ENCODE data around the gene APOB. TPM values are rescaled to one million over a fixed set of nuclear protein-coding genes. Genes with fewer than 3 reads are reported as not detected.

Gene APOB
- total and polyA plus RNA-seq, 2 of the 13 experiments (the other 11 are each of a cell fraction or from before 2014, with no cell fraction given): 1,569 to 2,515 TPM

- TF ChIP-seq ZNF710 (CRISPR knock-in tag; IDR thresholded peaks at IDR 0.05; ENCODE audit: borderline replicate concordance) (no peak), ZNF772 (CRISPR knock-in tag; IDR thresholded peaks at IDR 0.05) (no peak), TGIF2 (CRISPR knock-in tag; IDR thresholded peaks at IDR 0.05) (0 out of 2 replicates have a peak, but pooled peaks have one; percentile 39), HNRNPUL1 (IDR thresholded peaks at IDR 0.05; ENCODE audit: low read depth, low read length) (no peak), HDAC6 (IDR thresholded peaks at IDR 0.05; ENCODE audit: low read depth, low read length) (peak; percentile 69; the same call in 1 of the 2 replicates), GLI4 (CRISPR knock-in tag; IDR thresholded peaks at IDR 0.05; ENCODE audit: borderline replicate concordance) (no peak), PAXIP1 (CRISPR knock-in tag; conservative IDR thresholded peaks at IDR 0.05) (no peak), ZBTB46 (CRISPR knock-in tag; IDR thresholded peaks at IDR 0.05; ENCODE audit: borderline replicate concordance) (no peak), CHD4 (IDR thresholded peaks at IDR 0.05; ENCODE audit: borderline replicate concordance, low read length) (0 out of 2 replicates have a peak, but pooled peaks have one; percentile 11), PRMT3 (CRISPR knock-in tag; IDR thresholded peaks at IDR 0.05; ENCODE audit: borderline replicate concordance, low read depth) (0 out of 2 replicates have a peak, but pooled peaks have one; percentile 28), ERF (CRISPR knock-in tag; IDR thresholded peaks at IDR 0.05) (0 out of 2 replicates have a peak, but pooled peaks have one; percentile 50), MED8 (CRISPR knock-in tag; IDR thresholded peaks at IDR 0.05; ENCODE audit: insufficient replicate concordance) (peak; percentile 36), ZSCAN21 (CRISPR knock-in tag; IDR thresholded peaks at IDR 0.05; ENCODE audit: borderline replicate concordance) (no peak), ZNF670 (CRISPR knock-in tag; IDR thresholded peaks at IDR 0.05; ENCODE audit: borderline replicate concordance) (0 out of 2 replicates have a peak, but pooled peaks have one; percentile 57), ZSCAN31 (CRISPR knock-in tag; IDR thresholded peaks at IDR 0.05; ENCODE audit: low read depth) (no peak), POGZ (CRISPR knock-in tag; IDR thresholded peaks at IDR 0.05) (no peak), ZNF841 (CRISPR knock-in tag; IDR thresholded peaks at IDR 0.05; ENCODE audit: borderline replicate concordance) (peak; percentile 51; the same call in 1 of the 2 replicates), KAT2B (IDR thresholded peaks at IDR 0.05; ENCODE audit: borderline replicate concordance, low read depth, low read length) (no peak), ZNF256 (CRISPR knock-in tag; conservative IDR thresholded peaks at IDR 0.05) (peak; percentile 11; the same call in 1 of the 2 replicates), SIX4 (CRISPR knock-in tag; IDR thresholded peaks at IDR 0.05) (0 out of 2 replicates have a peak, but pooled peaks have one; percentile 27), ZNF780A (CRISPR knock-in tag; IDR thresholded peaks at IDR 0.05) (peak; percentile 22; the same call in 1 of the 2 replicates), FOSL1 (CRISPR knock-in tag; IDR thresholded peaks at IDR 0.05; ENCODE audit: borderline replicate concordance) (no peak)
These were observed 42.5 kb downstream of the APOB start (continued) for GRCh38 chr2:21001225-21001946.

Data from HepG2 (cell line).